Right forelimb (tissue), 1 donor: ENCODE measurements around the gene FAM174B.

Source experiments
- DNase-seq: peaks from one replicate; pipeline ENCODE4 v3.0.0-alpha.2; 2018

The FAM174B gene

GRCh38 chr15:92599394-92599970 is 56.1 kb downstream of the FAM174B start:
- DNase-seq: no peak

DNA sequence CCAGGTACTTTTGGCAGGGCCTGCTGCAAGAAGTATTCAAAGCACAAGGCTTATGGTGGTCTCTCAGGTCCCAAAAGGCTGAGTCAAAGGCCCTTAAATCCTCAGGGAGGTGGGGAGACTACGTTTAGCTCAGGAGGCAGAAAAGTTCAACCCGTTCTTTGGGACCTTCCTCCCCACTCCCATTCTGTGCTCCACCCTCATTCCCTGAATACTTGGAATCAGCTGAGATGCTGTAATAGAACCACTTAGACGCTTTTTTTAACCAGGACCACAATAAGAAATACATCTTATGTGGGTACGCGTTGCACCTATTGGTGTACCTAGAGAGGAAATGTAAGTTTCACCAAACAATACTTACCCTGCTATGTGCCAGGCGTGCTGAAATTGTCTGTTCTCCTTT is 58.0 kb downstream of the FAM174B start:
- no peak for DNase-seq

DNA sequence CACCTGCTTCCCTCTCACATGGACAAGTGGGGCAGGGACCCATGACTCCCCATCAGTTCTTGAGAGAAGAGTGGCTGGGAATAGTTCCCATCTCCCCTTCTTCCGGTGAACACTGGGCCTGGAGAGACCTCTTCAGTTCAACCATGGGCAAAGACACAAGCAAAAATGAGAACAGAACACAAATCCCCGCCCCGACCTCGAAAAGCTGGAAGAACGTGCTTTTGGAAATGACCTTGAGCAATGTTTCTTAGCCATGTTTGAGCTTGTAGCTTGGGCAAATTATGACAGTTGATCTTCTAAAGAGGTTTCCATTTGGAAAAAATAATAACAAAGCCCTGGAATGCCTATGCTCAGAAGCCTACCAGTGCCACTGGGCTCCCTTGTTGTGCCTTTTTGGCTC is 59.0 kb downstream of the FAM174B start:
- DNase-seq: peak; percentile 15

DNA sequence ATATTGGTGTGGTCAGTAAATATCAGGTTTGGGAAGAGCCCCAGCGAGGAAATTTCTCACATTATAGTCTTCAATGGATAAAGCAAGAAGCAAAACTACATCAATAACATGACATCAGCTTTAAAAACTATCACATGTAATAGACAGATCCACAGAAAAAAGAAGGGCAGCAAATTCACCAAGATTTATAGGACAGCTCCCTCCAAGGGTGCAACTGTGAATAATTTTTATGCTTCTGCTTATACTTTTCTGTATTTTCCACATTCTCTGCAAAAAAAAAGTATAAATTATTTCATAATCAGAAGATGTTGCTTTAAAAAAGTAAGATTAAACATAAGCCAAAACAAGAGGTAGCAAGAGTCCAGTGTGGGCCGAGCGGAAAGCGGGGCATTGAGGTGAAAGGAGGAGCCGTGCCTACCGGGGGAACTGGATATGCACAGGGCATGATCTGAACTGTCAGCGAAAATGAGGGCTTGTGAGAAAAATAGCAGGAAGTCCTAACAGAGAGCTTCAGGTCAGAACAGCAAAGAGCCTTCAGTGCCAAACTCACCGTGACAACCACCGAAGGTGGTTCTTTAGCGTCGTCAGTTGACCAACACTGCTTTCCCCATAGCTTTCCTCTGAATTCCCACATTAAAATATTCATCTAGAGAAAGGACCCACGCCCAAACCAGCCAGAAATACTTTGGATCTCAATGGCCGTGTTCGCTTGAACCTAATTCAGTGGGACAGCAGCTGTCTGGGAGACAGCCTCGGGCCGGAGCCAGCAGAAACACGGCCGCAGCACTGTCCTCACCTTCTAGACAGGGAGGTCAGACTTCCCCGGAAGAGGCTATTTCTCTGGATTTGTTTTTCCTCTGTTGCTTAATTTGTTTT is 59.8 kb downstream of the FAM174B start:
- DNase-seq: no peak

DNA sequence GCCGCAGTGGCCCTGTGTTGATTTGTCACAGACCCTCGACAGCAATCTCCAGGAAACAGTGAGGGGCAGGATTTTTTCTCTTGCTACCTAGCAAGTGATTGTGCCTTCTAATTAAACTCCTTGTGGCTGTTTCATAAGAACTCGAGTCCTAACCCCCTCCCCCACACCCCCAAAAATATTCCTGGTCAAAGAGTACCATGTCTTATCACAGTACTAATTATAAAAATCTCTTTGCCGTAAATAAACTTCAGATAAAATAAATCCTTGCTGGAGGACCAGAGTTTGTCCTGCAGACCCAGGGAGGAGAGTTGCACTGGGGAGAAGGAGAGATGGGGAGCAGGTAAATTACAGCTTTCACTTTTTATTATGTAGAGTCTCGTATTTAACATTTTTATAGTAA is 64.3 kb downstream of the FAM174B start:
- no peak for DNase-seq

DNA sequence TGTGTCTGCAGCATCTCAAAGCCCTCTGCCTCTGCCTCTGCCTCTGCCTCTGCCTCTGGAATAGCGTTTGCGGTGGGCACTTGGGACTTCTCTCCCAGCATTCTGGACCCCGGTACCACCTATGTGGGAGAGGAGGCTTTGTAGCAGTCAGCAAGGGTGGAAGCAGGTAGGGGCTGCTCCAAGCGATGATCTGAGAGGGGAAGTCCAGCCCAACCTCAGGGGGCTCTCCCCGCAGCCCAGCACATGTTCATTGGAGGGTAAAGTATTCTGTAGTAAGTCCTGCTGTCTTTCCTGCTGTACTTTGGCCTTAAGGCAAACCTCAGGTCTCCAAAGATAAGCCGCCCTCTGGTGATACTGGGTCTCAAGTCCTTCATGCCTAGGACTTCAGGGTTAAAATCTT is 68.6 kb downstream of the FAM174B start:
- no peak for DNase-seq

DNA sequence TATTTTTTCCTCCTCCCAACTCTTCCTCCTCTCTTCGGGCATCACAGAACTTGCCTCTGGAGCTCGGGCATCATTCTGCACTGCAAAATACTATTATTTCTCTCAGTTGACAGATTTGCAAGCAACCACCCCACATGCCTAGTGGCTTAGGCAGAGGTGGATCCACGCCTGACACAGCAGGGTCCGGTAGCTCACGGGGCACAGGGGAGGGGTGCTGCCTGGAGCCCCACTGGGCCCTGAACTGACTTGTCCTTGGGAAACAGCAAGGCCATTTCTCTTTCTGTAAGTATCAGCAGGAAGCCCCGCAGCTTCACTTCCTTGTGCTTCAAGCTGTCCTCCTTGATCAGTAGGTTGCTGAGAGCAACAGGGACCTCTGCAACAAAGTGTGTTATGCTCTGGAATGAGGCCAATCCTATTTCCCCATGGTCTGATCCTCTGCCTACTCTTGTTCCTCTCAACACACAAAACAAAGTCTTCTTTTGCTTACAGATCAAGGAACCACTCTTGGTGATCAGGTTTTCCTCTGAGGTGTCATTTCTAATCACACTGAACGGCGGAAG is 69.1 kb downstream of the FAM174B start:
- no peak for DNase-seq

DNA sequence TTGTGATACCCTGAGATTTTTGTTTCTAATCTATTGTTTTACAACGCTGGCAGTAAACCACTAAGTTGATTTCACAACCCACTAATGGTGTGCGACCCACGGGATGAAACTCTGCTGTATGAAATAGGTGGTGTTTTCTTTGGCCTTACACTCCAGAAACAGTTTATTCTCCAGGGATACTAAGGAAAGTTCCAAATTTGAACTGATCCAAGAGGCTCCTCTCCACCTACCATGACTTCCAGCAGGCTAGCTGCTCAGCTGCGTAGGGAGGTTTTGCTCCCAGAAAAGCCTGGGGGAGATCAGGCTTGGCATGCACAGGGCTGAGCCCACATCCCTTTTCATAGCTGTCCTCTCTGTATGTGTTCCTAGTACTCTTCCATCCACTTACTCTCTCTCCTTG is 71.5 kb downstream of the FAM174B start:
- DNase-seq: peak; percentile 1

- peak; percentile 21 for DNase-seq
These were observed 72.2 kb downstream of the FAM174B start for GRCh38 chr15:92583096-92584034.

GRCh38 chr15:92582206-92582605 is 73.4 kb downstream of the FAM174B start:
- DNase-seq: peak; percentile 42

DNA sequence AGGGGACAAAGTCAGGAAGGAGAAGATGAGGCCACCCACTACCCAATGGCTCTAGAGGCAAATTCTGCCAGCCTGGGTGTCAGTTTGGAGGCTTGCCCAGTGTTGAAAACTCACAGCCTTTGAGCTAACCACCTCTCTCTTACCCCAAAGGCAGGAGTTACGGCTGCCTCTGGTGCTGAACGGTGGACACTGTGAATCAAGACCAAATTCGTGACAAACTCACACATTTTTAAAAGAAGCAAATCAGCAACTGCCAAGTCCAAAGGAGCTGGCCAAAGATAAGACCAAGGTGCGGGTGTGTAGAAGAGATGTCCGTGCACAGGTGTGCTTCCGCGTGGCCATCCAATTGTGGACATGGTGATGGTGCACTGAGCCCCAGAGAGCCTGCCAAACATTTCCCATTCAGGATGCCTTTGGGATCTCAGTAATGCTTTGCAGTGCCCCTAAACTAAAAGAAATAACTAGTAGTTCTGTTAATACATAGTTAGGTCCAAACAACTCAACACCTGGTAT is 74.6 kb downstream of the FAM174B start:
- DNase-seq: peak; percentile 13

DNA sequence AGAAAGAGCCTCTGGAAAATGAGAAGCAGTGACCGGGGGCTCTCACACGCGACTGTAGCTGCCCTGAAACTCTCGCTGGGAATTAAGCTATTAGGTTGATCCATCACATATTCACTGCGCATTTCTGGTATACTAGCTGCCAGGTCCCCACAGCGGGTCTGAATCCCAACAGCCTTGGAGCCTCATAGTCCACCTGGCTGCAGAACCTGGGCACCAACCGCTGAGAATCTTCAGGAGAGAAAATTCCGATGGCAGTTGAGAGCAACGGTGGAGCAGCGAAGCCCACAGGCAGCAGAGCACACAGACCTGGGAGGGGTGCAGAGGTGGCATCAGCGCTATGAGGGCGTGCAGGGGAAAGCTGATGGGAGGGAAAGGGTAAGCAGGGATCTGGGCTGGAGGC is 75.1 kb downstream of the FAM174B start:
- DNase-seq: peak; percentile 17

GRCh38 chr15:92579931-92580470 is 75.6 kb downstream of the FAM174B start:
- peak; percentile 39 for DNase-seq

GRCh38 chr15:92579486-92579885 is 76.1 kb downstream of the FAM174B start:
- peak; percentile 24 for DNase-seq

DNA sequence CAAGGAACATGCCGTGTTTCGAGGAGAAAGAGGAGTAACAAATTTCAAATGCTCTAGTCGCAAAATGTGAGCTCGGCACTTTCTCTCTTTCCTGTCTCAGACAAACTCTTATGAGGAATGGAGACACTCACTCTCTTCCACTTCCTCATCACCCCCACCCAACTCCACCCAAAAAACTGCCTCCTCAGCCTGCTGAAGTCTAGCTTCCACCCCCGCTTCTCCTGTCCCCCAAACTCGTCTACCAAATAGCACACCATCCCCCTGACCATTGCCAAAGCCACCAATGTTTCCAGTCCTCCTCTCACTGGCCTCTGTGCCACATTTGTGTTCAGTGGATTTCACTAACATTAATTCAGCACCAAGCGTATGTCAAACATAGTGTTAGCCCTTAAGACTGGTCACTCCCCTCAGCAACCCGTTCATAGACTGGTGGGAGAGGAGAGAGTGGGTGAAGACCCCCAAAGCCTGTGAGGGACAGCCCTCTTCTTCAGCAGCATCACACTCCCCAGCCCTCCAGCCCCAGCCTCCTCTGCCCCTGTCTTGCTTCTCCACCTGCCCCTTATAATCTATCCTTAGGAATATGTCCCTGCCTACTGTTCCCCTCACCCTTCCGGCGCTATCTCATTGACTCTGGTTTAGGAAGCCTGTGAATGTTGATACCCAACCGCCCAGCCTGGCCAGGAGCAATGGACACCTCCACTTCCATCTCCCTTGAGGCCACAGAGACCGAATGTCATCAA is 77.3 kb downstream of the FAM174B start:
- peak; percentile 35 for DNase-seq

GRCh38 chr15:92576597-92577200 is 78.9 kb downstream of the FAM174B start:
- DNase-seq: peak; percentile 9

- DNase-seq: no peak
These were observed 81.0 kb downstream of the FAM174B start for GRCh38 chr15:92574566-92574965.

GRCh38 chr15:92574161-92574560 is 81.4 kb downstream of the FAM174B start:
- no peak for DNase-seq

DNA sequence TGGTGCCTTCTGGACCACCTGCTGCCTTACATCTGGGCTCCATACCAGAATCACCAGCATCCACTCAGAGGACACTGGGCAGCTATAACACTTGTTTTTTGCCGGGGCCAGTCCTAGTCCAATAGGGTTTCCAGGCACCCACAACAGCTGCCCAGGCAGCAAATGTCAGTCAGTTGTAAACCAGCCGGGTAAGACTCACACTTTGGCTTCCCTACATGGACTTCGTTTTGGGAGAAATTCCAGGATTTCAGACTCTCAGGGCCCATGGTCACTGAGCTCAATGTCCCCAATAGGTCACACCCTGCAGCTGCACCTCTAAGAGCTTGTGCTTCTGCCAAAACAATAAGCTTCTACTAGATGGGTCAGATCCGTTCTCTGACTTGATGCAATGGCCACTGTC is 83.8 kb downstream of the FAM174B start:
- no peak for DNase-seq

GRCh38 chr15:92570391-92570790 is 85.2 kb downstream of the FAM174B start:
- no peak for DNase-seq

- no peak for DNase-seq
These were observed 85.8 kb downstream of the FAM174B start for GRCh38 chr15:92569778-92570177.
